ENCODE measurements around the gene CDCP1. TPM values are rescaled to one million over a fixed set of nuclear protein-coding genes. Genes with fewer than 3 reads are reported as not detected.
A peak's percentile ranks its signal among the peaks of the same experiment; 100 is the strongest.

Gene CDCP1
- polyA plus RNA-seq, 3 donors, result 0.42 to 1.3 (median 0.52) TPM

DNA sequence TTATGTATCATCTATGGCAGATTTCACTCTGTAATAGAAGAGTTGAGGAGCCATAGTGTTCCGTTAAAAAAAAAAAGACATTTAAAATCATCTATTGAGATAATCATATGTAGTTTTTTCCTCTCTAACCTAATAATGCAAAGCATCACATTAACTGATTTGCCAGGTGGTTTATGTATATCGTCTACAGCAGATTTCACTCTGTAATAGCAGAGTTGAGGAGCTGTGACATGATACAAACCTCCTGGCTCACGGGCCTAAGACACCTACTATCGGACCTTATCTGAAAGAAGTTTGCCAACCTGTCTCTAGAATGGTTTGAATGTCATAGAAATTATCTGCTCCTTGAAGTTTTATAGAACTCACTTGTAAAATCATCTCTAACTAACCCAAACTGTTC lies 29.8 kb downstream of the CDCP1 start:
- Histone ChIP-seq H3K9ac (ENCODE audit: insufficient read depth, low read length, poor library complexity, severe bottlenecking) (no peak overlapping the region), H3K27ac (ENCODE audit: low read depth in 1 of 2, low read length in 2 of 2) (no peak overlapping the region), H3K4me2 (replicated peaks; ENCODE audit: extremely low read depth, low read length, poor library complexity, severe bottlenecking) (no peak overlapping the region), H3K9me3 (replicated peaks in 1 of 2; ENCODE audit: control insufficient read depth in 1 of 2, insufficient read depth in 1 of 2, low read length in 2 of 2) (no peaks in the 10 kb centered on the region), H3K4me1 (ENCODE audit: control insufficient read depth in 1 of 2, insufficient read depth in 2 of 2, low read length in 2 of 2) (peaks cover 0 to 19% of the 10 kb centered on the region in 2 donors), H3K4me3 (replicated peaks in 1 of 3; ENCODE audit: low read depth in 2 of 3, low read length in 3 of 3) (no peak overlapping the region), H3K27me3 (ENCODE audit: control insufficient read depth in 2 of 2, insufficient read depth in 2 of 2, low read length in 2 of 2) (no peaks in the 10 kb centered on the region), H3K36me3 (replicated peaks in 1 of 2; ENCODE audit: control insufficient read depth in 1 of 2, insufficient read depth in 2 of 2, low read length in 2 of 2) (no peaks in the 10 kb centered on the region), H2AFZ (ENCODE audit: insufficient read depth, low read depth, low read length, poor library complexity, severe bottlenecking) (no peak overlapping the region), H3K79me2 (ENCODE audit: insufficient read depth, low read length) (no peaks in the 10 kb centered on the region), H4K20me1 (ENCODE audit: insufficient read depth, low read length) (no peaks in the 10 kb centered on the region)
- intact Hi-C loops (cut with micrococcal nuclease), result loop anchor here in 1 of 2 donors (10.0 kb wide), 1 partner anchor 52 kb away; no protein-coding TSS in a partner anchor
- WGBS (ENCODE audit: insufficient coverage), result 80% methylated on average over 1 of the region's 4 CpGs
- no peak for DNase-seq
- peaks cover 36% of the 10 kb centered on the region for H3K4me1 Mint-ChIP-seq
- TF ChIP-seq, protein P1, sequence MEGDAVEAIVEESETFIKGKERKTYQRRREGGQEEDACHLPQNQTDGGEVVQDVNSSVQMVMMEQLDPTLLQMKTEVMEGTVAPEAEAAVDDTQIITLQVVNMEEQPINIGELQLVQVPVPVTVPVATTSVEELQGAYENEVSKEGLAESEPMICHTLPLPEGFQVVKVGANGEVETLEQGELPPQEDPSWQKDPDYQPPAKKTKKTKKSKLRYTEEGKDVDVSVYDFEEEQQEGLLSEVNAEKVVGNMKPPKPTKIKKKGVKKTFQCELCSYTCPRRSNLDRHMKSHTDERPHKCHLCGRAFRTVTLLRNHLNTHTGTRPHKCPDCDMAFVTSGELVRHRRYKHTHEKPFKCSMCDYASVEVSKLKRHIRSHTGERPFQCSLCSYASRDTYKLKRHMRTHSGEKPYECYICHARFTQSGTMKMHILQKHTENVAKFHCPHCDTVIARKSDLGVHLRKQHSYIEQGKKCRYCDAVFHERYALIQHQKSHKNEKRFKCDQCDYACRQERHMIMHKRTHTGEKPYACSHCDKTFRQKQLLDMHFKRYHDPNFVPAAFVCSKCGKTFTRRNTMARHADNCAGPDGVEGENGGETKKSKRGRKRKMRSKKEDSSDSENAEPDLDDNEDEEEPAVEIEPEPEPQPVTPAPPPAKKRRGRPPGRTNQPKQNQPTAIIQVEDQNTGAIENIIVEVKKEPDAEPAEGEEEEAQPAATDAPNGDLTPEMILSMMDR (IDR thresholded peaks at IDR 0.05), result no peak
- H3K27me3 Mint-ChIP-seq (ENCODE audit: low read depth in 3 of 3), result peaks cover 0 to 2% (median 0%) of the 10 kb centered on the region in 3 donors
- peaks cover 0 to 3% (median 0%) of the 10 kb centered on the region in 7 donors for H3K9me3 Mint-ChIP-seq
- H3K36me3 Mint-ChIP-seq, result peaks cover 0 to 3% of the 10 kb centered on the region in 2 donors
- H3K27ac Mint-ChIP-seq, result no peak overlapping the region
- H3K4me3 Mint-ChIP-seq, result no peak overlapping the region

GRCh38 chr3:45113625-45114050 lies 32.5 kb downstream of the CDCP1 start:
- Mint-ChIP-seq H3K4me1 (peaks cover 54% of the 10 kb centered on the region), H3K9me3 (peaks cover 0 to 8% (median 0%) of the 10 kb centered on the region in 7 donors), H3K27me3 (ENCODE audit: low read depth in 3 of 3) (peaks cover 0 to 2% (median 2%) of the 10 kb centered on the region in 3 donors), H3K27ac (peak overlapping the region in 3 of 7 donors; percentile 54 to 76 (median 69)), H3K4me3 (no peak overlapping the region), H3K36me3 (peaks cover 0 to 6% of the 10 kb centered on the region in 2 donors)
- DNase-seq, result peak in 2 of 3 donors; percentile 48 to 51
- Histone ChIP-seq H3K27me3 (ENCODE audit: control insufficient read depth in 2 of 2, insufficient read depth in 2 of 2, low read length in 2 of 2) (no peaks in the 10 kb centered on the region), H3K27ac (ENCODE audit: low read depth in 1 of 2, low read length in 2 of 2) (no peak overlapping the region), H4K20me1 (ENCODE audit: insufficient read depth, low read length) (no peaks in the 10 kb centered on the region), H2AFZ (ENCODE audit: insufficient read depth, low read depth, low read length, poor library complexity, severe bottlenecking) (no peak overlapping the region), H3K4me1 (ENCODE audit: control insufficient read depth in 1 of 2, insufficient read depth in 2 of 2, low read length in 2 of 2) (peaks cover 21 to 42% of the 10 kb centered on the region in 2 donors), H3K9me3 (replicated peaks in 1 of 2; ENCODE audit: control insufficient read depth in 1 of 2, insufficient read depth in 1 of 2, low read length in 2 of 2) (no peaks in the 10 kb centered on the region), H3K36me3 (replicated peaks in 1 of 2; ENCODE audit: control insufficient read depth in 1 of 2, insufficient read depth in 2 of 2, low read length in 2 of 2) (no peaks in the 10 kb centered on the region), H3K4me2 (replicated peaks; ENCODE audit: extremely low read depth, low read length, poor library complexity, severe bottlenecking) (no peak overlapping the region), H3K4me3 (replicated peaks in 1 of 3; ENCODE audit: low read depth in 2 of 3, low read length in 3 of 3) (no peak overlapping the region), H3K9ac (ENCODE audit: insufficient read depth, low read length, poor library complexity, severe bottlenecking) (no peak overlapping the region), H3K79me2 (ENCODE audit: insufficient read depth, low read length) (no peaks in the 10 kb centered on the region)
- TF ChIP-seq, protein P1 (IDR thresholded peaks at IDR 0.05), result no peak
- 86% methylated on average over 1 of the region's 6 CpGs for WGBS (ENCODE audit: insufficient coverage)
- intact Hi-C loops (cut with micrococcal nuclease), result loop anchor here (5.0 to 10.0 kb wide), 3 partner anchors 46 to 71 kb away; no protein-coding TSS in a partner anchor
